Type B pancreatic cell (in vitro differentiated cells): Measurements from ENCODE around the gene TIGD6. TPM values are rescaled to one million over a fixed set of nuclear protein-coding genes. Genes with fewer than 3 reads are reported as not detected.

Experiments
- DNase-seq: peaks from one replicate; pipeline ENCODE4 v3.0.0; 2021; ENCODE audit warnings: mixed read lengths; ENCODE audit not compliant: unreplicated experiment; ENCODE audit errors: extremely low spot score
- H3K27ac Mint-ChIP-seq: 2 replicates; pipeline ENCODE4 v1.8.0; 2021; ENCODE audit warnings: mild to moderate bottlenecking, mixed read lengths
- H3K27me3 Mint-ChIP-seq: 2 replicates; pipeline ENCODE4 v1.8.0; 2021; ENCODE audit warnings: mixed read lengths
- H3K36me3 Mint-ChIP-seq: 2 replicates; pipeline ENCODE4 v1.8.0; 2021; ENCODE audit warnings: mixed read lengths
- H3K4me1 Mint-ChIP-seq: one replicate; pipeline ENCODE4 v1.8.0; 2021; ENCODE audit warnings: mixed read lengths; ENCODE audit not compliant: unreplicated experiment
- H3K4me3 Mint-ChIP-seq: 2 replicates; pipeline ENCODE4 v1.8.0; 2021; ENCODE audit warnings: mild to moderate bottlenecking, mixed read lengths
- H3K9me3 Mint-ChIP-seq: 2 replicates; pipeline ENCODE4 v1.8.0; 2021; ENCODE audit warnings: mixed read lengths
- total RNA-seq: library from RNA; stranded (reverse); gene quantifications from 2 replicates; pipeline ENCODE4 v1.2.1, GENCODE V29; 2021; ENCODE audit warnings: low replicate concordance
- TF ChIP-seq, protein P1 (sequence below): fragments of 200-600 bp; sonication (generic); conservative IDR thresholded peaks from 2 replicates; pipeline ENCODE4 v1.5.0; 2021; ENCODE audit warnings: antibody characterized with exemption, mild to moderate bottlenecking

Gene TIGD6
- total RNA-seq, 1 donor from 2014 or later, result 4.9 TPM

DNA sequence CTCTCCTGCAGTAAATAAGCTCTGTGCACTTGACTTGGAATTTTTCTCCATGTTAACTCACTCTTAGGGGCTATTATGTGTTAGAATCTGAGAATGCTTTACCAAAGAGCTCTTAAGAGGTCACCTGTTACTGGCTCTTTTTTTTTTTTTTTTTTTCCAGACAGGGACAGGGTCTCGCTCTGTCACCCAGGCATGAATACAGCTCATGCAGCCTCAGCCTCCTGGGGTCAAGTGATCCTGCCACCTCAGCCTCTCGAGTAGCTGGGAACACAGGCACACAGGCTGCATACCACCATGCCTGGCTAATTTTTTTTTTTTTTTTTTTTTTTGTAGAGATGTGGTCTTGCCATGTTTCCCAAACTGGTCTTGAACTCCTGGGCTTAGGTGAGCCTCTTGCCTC is 22.2 kb upstream of the TIGD6 start:
- no peak for DNase-seq
- H3K9me3 Mint-ChIP-seq, result no peaks in the 10 kb centered on the region
- H3K27me3 Mint-ChIP-seq, result no peaks in the 10 kb centered on the region
- no peak overlapping the region for H3K4me3 Mint-ChIP-seq
- H3K27ac Mint-ChIP-seq, result no peak overlapping the region
- H3K4me1 Mint-ChIP-seq, result no peaks in the 10 kb centered on the region
- peaks cover 41% of the 10 kb centered on the region for H3K36me3 Mint-ChIP-seq
- TF ChIP-seq, protein P1, sequence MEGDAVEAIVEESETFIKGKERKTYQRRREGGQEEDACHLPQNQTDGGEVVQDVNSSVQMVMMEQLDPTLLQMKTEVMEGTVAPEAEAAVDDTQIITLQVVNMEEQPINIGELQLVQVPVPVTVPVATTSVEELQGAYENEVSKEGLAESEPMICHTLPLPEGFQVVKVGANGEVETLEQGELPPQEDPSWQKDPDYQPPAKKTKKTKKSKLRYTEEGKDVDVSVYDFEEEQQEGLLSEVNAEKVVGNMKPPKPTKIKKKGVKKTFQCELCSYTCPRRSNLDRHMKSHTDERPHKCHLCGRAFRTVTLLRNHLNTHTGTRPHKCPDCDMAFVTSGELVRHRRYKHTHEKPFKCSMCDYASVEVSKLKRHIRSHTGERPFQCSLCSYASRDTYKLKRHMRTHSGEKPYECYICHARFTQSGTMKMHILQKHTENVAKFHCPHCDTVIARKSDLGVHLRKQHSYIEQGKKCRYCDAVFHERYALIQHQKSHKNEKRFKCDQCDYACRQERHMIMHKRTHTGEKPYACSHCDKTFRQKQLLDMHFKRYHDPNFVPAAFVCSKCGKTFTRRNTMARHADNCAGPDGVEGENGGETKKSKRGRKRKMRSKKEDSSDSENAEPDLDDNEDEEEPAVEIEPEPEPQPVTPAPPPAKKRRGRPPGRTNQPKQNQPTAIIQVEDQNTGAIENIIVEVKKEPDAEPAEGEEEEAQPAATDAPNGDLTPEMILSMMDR, result no peak

DNA sequence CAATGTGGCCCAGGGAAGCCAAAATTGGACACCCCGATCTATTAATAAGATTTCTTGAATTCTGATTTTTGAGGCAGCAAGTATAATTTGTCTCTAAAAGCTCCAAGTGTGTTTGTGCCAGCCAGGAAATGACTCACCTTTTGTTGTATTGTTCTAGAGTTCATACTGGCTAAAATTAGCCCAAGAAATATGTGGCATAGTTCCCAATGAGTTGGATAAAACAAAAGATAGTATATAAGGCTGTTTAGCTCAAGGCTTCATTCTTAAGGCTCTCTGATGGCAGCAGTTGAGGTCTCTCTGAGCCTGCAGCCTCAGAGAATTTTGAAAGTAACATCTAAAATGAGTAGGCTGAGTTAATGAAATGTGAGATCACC is 21.7 kb upstream of the TIGD6 start:
- Mint-ChIP-seq H3K27me3 (no peaks in the 10 kb centered on the region), H3K27ac (no peak overlapping the region), H3K4me3 (no peak overlapping the region), H3K9me3 (no peaks in the 10 kb centered on the region), H3K4me1 (no peaks in the 10 kb centered on the region), H3K36me3 (peaks cover 45% of the 10 kb centered on the region)
- TF ChIP-seq, protein P1, result no peak
- DNase-seq, result no peak

DNA sequence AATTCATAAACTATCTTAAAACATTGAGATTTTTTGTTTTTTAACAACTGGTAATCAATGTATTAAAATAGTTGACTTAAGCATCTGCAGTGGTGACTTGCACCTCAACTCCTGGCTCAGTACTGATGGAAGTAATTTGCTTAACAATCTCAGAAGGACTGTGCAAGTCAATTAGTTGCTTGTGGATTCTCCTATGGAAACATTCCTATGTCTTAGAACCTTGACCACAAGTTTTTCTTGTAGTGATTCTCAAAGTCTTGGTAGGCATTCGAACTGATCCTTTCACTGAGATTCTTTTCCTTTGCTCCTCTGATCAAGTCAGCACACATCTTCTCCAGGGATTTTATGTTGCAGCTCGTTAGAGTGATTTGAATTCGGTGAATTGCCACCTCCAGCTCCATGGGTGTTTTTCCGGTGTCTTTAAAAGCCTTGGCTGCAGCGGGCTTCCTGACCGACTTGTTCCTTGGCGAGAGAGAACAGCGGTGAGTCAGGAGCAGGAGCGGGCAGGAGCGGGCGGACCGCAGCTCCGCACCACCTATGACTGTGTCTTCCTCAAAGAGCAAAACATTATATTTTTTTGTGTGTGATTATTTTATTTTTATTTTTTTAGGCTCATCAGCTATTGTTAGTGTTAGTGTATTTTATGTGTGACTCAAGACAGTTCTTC is 21.2 kb upstream of the TIGD6 start:
- TF ChIP-seq, protein P1, result no peak
- Mint-ChIP-seq H3K9me3 (no peaks in the 10 kb centered on the region), H3K36me3 (peaks cover 51% of the 10 kb centered on the region), H3K27me3 (no peaks in the 10 kb centered on the region), H3K27ac (no peak overlapping the region), H3K4me1 (no peaks in the 10 kb centered on the region), H3K4me3 (no peak overlapping the region)
- no peak for DNase-seq

DNA sequence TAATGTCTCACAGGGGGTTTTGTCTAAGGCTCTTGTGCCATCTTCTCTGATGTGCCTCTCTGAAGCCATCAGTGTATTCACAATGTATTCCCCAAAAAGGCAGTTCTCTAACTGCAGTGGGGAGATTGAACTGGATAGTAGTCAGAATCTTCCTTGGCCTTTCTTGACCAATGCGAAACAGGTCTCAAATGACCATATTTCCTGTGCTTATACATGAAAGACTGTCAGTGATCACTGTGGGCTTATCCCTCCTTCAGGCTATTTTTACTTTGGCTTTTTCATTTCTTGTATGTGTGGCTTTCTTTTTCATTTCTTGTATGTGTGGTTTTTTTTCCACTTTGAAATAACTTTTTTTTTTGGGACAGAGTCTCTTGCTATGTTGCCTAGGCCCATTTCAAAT is 19.8 kb upstream of the TIGD6 start:
- Mint-ChIP-seq H3K36me3 (peaks cover 64% of the 10 kb centered on the region), H3K4me1 (no peaks in the 10 kb centered on the region), H3K4me3 (no peak overlapping the region), H3K27me3 (no peaks in the 10 kb centered on the region), H3K9me3 (peaks cover 7% of the 10 kb centered on the region), H3K27ac (no peak overlapping the region)
- no peak for DNase-seq
- TF ChIP-seq, protein P1, result no peak

- H3K27me3 Mint-ChIP-seq, result no peaks in the 10 kb centered on the region
- H3K4me1 Mint-ChIP-seq, result no peaks in the 10 kb centered on the region
- H3K27ac Mint-ChIP-seq, result no peak overlapping the region
- H3K9me3 Mint-ChIP-seq, result peaks cover 11% of the 10 kb centered on the region
- H3K36me3 Mint-ChIP-seq, result peaks cover 81% of the 10 kb centered on the region
- TF ChIP-seq, protein P1, result no peak
- no peak for DNase-seq
- H3K4me3 Mint-ChIP-seq, result no peak overlapping the region
Measured at GRCh38 chr5:150017226-150018005, 17.0 kb upstream of the TIGD6 start.
